NCI-H187 treated with DMSO at 0.1 percent for 48 hours (cell line): ENCODE measurements around the gene MGRN1.

Source experiments
- DNase-seq: peaks from one replicate; lab custom pipeline; 2025; lab: John Stamatoyannopoulos, UW

MGRN1 gene

DNA sequence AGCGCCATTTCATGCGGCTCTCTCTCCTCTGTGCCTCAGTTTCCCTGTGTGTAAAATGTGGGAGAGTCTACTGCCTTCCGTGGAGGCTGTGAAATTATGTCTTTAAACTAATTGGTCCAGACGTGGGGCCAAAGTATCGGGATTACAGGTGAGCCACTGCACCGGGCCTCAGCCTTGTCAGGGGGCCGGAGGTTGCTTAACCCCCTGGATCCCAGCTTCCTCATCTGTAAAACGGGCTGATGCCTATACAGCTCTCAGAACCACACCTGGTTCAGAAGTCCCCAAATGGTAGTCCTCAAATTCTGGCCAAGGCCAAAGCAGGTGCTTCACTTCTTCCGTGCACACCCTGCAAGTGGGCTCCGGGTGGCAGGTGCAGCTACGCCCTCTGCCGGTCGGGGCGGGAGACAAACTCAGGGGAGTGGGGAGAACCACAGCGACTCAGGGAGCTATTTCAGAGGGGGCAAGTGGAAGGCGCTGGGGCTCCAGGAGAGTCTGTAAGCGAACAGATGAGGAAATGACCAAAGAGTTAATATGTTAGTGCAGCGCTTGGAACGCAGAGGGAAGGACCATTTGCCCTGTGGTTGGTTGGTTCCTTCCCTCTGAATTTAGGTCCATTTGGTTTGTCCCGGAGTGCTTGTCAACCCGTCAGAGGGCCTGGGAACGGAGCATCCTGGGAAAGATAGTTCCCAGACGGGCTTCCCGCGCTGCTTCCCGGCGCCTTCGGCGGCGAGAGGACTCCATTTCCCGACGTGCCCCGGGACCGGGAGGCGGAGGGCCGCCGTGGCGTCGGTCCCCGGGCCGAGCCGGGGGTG, at the start of gene MGRN1:
MGRN1 (plus strand) TSS at position 812 of the 812 bp plus-strand sequence. CDS start 135 bp downstream, outside the sequence.
- DNase-seq, result peak; percentile 62

DNA sequence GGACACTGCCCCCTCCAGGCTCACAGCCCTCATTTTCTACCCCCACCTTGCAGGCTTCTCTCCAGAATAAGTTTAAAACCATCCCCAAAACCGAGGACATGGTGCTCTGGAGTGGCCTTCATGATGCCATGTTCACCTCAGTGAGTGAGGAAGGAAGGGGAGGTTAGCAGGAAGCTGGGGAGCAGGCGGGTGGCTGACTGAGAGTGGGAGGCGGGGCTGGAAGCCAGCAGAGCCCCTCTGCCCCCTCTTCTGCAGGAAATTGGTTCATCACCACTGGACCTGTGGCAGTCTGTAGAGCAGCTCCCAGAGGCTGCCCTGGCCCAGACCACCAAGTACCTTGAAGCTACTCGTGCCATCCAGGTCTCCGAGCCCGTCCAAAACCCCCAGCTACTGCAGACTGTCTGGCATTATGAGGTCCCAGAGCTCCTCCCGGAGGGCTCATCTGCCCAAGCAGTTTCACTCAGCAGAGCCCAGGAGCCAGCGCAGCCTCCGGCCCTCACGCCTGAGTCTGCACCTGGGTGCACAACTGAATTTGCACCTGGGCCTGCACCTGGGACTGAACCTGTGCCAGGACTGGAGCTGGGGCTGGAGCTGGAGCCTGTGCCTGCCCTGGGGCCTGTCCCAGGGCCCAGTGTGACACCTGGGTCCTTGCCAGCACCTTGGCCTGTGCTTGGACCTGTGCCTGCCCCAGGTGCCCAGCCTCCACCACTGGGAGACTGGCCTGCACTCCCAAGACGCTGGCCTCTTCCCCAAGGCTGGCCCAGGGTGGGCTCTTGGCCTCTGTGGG, 49.5 kb upstream of the MGRN1 start:
- DNase-seq, result no peak

DNA sequence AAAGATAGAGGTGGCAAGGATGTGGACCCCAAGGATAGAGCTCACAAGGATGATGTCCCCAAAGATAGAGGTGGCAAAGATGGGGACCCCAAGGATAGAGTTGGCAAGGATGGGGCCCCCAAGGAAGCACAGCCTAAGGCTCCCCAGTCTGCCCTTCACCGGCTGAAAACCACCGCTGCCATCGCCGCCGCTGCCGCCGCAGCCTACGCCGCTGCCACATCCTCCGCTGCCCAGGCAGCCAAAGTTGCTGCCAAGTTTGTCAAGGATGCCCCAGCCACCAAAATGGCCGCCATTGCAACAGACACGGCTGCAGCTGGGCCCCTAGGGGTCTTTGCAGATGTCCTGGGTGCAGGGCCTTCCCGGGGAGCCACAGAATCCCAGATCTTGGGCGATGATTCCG, 48.6 kb upstream of the MGRN1 start:
- DNase-seq, result no peak

DNA sequence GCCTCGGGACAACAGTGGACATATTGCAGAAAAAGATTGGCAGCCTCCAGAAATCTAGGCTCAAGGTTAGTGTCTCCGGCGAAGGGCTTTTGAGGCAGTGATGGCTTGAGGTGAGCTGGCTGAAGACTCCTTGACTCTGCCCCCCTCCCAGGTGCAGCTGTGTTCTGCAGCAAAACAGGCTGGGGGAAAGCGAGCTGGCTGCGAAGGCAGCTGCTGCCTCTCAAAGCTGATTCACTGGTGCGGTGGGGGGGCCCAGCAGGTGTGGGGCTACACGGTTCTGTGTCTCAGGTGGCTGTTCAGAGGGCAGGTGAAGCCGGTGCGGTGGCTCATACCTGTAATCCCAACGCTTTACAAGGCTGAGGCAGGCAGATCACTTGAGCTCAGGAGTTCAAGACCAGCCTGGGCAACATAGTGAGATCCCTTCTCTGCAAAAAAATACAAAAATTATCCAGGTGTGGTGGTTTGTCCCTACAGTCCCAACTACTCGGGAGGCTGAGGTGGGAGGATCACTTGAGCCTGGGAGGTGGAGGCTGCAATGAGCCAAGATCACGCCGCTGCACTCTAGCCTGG, 45.6 kb upstream of the MGRN1 start:
- DNase-seq, result peak; percentile 49

DNA sequence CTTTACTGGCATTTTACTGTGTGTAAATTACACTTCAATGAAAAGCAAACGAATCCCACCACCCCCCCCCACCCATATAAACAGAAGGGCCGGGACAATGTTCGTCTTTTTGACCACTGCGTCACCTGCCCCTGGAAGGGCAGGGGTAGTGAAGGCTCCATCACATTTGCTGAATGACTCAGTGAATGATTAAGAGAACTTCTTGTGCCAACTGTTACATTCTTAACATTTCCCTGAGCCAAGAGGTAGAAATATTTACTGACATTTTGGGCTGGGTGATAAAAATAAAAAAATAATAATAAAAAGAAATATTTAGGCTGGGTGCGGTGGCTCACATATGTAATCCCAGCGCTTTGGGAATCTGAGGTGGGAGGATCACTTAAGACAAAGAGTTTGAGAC, 44.4 kb upstream of the MGRN1 start:
- no peak for DNase-seq

DNA sequence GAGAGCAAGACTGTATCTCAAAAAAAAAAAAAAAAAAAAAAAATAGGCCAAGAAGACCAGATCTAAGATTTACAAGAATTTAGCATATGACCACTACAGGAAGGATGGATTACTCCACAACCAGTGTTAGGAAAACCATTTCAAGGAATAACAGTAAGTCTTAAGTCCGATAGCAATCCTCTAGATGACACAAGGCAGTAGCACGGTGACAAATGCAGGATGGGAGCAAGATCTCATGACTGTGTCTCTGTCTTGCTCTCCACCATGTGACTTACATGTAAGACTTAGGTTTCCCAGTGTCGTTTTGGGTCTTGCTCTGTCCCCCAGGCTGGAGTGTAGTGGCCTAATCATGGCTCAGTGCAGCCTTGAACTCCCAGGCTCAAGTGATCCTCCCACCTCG, 40.7 kb upstream of the MGRN1 start:
- no peak for DNase-seq

DNA sequence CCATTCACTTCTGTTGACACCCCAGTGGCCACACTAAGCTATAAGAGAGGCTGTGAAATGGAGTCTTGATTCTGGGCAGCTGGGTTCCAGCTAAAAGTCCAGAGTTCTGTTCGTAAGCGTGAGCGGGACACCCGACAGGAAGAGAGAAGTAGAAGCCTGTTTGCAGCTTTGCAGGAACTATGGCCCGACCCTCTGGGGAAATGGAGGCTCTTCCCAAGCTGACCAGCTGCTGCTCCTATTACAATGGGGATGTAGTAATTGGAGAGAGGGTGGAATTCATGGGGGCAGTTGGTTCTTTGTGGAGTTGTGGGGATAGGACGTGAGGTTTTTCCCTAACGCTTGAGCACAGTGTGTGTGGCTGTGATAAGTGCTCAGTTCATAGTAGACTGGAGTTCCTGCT, 38.3 kb upstream of the MGRN1 start:
- DNase-seq, result no peak

DNA sequence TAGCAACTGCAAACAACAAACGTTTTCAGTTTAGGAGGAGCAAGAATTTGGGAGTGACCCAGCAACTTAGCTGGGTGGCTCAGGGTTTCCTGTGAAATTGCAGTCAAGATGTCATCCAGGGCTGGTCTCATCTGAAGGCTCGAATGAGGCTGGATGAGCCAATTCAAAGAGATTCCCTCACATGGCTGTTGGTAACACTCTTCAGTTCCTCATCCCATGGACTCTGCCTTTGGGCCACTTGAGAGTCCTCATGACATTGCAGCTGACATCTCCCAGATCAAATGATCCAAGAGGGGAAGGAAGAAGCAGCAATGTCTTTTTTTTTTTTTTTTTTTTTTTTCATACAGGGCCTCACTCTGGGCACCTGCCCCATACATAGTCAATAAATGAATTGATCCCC, 36.2 kb upstream of the MGRN1 start:
- no peak for DNase-seq

DNA sequence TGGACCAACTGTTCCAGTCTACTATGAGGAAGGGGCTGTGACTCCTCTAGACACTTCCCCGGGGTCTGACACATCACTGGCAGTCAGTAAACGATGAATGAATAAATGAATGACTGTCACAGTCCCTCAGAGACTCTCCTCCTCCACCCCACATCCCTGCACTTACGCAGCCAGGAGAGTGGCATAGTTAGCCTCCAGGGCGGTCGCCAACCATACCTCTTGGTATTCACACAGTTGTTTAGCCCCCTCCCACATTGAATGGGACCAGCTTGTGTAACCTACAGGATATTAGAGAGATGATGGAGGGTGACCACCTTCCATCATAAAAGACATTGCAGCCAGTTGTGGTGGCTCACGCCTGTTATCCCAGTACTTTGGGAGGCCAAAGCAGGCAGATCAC, 35.7 kb upstream of the MGRN1 start:
- no peak for DNase-seq

DNA sequence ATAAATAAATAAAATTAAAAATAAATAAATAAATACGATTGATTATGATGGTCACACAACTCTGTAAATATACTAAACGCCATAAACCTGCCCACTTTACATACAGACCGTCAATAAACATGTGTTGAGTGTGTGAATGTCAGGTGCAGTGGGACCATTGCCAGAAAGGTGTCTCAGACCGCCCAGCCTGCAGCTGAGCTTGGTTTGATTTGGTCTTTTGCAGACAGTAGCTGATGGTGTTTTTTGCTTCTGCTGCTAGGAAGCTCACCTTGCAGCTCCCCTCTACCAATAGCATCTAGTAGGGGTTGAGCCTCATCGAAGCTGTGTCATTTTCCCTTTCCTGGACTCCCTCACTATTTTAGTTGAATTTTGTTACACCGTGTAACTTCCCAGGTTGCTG, 33.4 kb upstream of the MGRN1 start:
- DNase-seq, result no peak

DNA sequence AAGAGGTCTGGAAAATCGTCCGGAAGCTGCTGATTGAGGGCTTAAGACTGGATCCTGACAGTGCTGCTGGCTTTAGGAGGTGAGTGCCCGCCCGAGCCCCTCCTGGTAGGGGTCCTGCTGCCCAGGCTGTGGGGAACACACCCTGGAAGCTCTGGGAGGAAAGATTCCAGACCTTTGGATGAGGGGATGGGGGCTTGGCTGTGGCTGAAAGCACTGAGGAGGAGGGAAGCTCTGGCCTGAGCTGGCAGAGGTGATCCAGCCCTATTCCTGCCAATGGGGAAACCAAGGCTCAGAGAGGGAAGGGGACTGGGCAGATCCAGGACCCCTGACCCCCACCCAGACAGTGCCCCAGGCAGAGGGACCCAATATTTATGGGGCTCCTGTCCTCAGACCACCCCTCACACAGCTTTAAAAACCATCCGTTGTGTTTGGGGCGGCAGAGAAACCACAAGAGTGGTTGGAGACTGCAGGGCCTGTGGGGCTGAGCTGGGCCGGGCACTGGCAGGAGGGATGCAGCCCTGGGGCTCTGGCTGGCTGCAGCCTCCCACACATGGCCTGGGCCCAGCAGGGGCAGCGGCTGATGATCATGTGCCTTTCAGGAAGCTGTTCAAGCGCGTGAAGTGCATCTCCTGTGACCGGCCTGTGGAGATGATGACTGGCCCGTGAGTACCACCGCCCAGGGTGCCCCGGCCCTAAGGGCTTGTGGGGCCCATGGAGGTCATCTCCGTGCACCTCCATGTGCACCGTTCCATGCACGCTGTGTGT, 32.7 kb upstream of the MGRN1 start:
- no peak for DNase-seq

DNA sequence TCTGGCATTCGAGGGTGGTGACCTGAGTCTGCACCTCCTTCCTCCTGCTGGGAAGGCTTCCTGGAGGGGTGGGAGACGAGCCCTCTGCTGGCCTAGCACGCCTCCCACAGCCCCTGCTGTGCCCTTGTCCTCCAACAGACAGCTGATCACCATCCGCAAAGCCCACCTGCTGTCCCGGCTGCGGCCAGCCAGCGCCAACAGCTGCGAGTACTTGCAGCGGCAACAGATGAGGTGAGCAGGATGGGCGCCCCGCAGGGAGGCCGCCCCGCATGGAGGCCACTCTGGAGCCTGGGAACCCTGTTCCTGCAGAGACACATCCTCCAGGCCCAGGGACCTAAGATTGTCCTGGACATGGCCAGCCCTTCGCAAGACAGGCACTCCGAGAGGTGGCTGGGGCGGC, 31.5 kb upstream of the MGRN1 start:
- DNase-seq, result no peak

DNA sequence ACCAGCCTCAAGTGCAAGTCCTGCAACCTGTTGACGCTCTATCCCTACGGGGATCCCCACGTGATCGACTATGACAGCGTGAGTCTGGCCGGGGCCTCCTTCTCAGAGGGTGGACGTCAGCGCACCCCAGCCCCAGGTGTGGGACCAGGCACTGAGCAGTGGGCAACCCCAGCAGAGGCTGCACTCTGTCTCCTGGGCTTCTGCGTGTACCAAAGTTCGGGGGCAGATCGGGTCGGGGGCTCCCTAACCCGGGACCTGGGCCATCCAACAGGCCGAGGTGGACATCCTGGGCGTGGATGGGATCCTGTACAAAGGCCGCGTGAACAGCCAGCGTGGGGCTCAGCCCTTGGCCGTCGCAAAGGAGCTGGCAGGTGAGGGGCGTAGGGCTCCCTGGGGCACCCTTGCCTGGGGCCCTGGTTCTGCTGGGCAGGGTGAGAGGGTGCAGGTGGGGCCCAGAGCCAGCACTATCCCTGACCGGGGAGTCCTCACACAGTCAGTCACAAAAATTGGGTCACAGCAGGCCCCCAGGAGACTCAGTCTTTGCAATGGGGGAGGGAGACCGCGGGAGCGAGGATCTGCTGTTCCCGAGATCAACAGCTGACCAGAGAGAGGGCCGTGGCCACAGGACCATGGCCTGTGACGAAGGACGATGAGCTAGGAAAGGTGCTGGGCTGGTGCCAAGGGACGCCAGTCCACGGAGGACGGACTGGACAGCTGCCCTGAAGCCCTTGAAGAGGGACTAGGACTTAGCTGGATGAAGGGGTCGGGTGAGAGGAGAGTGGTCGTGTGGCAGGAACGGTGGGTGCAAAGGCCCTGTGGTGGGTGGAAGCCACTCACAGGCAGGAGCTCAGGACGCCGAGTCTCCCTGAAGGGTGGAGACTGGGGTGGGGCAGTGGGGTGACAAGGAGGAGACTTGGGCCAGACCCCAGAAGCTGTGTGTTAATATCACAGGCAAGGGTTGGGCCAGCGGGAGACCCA, 29.9 kb upstream of the MGRN1 start:
- DNase-seq, result no peak

DNA sequence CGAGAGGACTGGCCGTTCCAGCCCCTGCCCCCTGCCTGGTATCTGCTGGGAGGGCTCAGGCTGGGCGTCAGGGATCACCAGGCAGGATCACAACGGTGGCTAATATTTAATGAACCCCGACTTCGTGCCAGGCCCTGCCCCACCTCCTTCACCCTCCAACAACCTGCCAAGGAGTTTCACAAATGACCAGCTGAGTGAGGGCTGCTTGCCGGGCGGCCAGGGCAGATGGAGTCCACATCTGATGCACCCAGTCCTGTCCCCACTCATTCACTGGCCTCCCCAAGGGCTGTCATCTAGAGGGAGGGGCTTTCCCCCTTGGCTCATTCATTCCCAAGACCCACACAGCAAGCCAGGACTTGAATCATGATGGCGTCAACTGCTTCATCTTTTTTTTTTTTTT, 27.5 kb upstream of the MGRN1 start:
- DNase-seq, result no peak

DNA sequence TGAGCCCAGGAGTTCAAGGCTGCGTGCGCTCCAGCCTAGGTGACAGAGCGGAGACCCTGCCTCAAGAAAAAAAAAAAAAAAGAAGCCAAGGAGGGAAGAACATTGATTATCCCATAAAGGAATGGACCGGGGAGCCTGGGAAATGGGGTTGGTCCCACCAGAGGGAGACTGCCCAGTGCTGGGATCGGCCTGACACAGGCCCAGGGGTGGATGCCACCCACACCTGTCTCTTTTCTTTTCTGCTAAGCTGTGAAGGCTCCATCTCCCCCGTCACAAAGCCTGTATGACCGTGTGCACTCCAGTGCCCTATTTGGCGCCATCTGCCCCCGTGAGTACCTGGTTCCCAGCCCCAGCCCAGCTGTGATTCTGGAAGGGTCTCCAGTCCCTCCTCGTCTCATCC, 25.6 kb upstream of the MGRN1 start:
- DNase-seq, result no peak

DNA sequence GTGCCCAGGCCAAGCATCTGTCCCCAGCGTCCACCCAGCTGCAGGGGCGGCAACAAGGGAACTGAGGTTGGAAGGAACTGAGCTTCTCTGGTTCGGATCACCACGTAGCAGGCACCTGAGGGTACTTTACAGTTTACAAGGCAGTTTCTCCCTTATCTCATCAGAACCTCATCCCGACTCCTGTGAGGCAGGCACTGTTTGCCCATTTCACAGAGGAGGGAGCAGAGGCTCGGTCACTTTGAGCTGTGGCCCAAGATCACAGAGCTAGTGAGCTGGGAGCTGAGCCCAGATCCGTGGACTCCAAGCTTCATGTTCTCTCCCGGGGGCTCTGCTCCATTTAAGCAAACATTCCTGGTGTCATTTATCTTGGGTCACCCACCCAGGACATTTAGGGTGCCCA, 25.1 kb upstream of the MGRN1 start:
- no peak for DNase-seq

DNA sequence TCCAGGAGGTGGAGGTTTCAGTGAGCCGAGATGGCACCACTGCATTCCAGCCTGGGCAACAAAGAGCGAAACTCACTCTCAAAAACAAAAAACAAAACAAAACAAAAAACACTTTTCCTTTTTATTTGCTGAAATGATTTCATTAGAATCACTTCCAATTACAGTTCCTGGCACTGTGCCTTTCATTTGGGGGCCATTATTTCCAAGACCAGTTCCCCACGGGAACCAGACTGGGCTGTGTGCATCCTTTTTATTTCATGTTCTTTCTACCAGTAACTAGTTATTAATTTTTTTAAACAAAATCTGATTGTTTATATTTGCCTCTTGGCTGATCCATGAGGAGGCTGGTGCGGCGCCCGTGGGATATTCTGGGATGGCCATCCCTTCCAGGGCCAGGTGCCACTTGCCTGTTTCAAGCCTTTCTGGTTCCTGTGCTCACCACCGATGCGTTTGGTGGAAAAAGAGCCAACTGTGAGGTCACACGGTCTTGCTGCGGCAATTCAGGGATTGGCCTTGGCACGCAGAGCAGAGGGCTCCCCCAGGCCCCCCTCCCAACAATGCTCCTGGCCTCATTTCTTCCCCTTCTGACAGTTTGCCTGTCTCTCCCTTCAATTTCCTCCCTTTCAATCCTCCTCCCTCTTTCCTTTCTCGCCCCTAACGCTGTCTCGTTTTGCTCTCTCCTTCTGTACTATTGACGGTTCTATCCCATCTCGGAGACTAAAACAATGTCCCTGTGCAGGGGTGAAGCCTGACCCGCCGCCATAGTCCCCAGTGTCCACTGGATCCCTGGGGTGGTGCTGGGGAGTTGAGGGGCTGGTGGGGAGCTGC, 23.4 kb upstream of the MGRN1 start:
- DNase-seq, result no peak

DNA sequence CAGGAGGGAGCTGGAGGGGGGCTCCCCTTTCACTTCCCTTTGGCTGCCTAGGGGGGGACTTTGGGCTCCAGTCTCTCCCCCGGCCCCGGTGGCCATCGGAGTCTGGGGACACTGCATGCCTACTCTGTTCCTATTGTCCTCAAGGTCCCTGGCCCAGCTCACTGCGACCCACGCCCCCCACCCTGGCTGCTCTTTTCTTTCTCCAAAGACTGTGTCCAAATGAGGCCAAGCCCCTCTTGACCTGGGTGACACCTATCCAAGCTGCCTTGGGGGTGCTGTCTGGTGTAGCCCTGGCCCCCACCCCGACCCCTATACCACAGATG, 22.8 kb upstream of the MGRN1 start:
- DNase-seq, result no peak

DNA sequence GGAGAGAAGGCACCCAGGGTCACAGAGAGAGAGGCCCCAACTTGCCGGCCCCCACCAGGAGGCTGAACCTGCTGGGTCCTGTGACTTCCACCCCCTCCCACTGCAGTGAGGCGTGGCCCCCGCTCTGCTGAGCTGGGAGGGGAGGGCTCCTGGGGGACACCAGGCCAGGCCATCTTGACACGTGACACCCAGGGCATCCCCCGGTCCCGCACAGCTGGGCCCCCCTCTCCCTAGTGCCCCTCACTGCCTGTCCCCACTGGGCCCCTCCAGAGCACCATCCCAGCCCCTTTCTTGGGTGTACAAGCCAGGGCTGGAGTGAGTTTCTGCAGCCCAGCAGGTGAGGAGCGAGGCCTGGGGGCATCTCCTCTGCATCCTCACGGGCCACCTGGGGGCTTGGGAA, 22.3 kb upstream of the MGRN1 start:
- DNase-seq, result no peak

DNA sequence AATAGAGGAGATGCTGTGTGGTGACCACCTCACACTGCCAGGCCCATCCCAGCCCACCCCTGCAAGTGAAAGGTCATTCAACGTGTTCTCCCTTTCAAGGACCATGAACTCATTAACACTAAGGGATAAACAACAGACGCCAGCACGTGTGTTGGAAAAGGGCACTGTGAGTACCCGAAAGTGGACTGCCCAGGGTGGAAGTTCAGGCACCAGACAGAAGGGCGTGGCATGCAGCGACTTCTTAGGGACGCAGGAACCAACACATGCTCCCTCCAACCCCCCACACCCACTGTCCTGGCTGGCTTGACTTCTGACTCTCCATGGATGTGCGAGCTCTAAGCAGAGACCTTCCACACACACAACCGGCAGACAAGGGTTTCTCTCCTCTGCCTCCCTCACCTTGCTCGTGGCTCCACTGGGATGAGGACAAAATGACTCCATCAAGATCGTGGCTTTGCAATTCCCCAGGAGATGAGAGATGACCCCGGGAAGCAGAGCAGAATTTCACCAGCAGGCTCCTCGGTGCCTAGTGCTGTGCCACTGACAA, 20.9 kb upstream of the MGRN1 start:
- DNase-seq, result no peak
